CD14-positive monocyte (primary cell): ENCODE measurements around the gene ARSK. TPM values are rescaled to one million over a fixed set of nuclear protein-coding genes. Genes with fewer than 3 reads are reported as not detected.

ENCODE experiments used
- DNase-seq, 3 donors: peaks; one replicate each; pipeline ENCODE4 v3.0.0-alpha.2; 2011 to 2022
- H2AFZ ChIP-seq: 2 replicates; pipeline ENCODE4 v1.6.0; 2012; ENCODE audit warnings: mild to moderate bottlenecking, low read depth, low read length, inconsistent platforms; ENCODE audit not compliant: insufficient read depth, poor library complexity, severe bottlenecking
- H3K27ac ChIP-seq, 2 donors: 1 replicate in 1 of 2; 2 replicates in 1 of 2; pipeline ENCODE4 v1.5.1; 2012 to 2013; ENCODE audit warnings: low read length in 2 of 2, control low read depth in 1 of 2, inconsistent platforms in 1 of 2, low read depth in 1 of 2, mild to moderate bottlenecking in 1 of 2
- H3K27me3 ChIP-seq, 2 donors: one replicate each; pipeline versions ENCODE4 v1.6.0 to v1.6.1; 2011 to 2013; ENCODE audit warnings: low read length in 2 of 2; ENCODE audit not compliant: control insufficient read depth in 2 of 2, insufficient read depth in 2 of 2
- H3K36me3 ChIP-seq, 2 donors: replicated peaks in 1 of 2; 1 replicate in 1 of 2; 2 replicates in 1 of 2; pipeline versions ENCODE4 v1.5.1 to v1.6.1; 2012 to 2013; ENCODE audit warnings: low read length in 2 of 2, control low read depth in 1 of 2, inconsistent platforms in 1 of 2, mild to moderate bottlenecking in 1 of 2; ENCODE audit not compliant: insufficient read depth in 2 of 2, control insufficient read depth in 1 of 2
- H3K4me1 ChIP-seq, 2 donors: 1 replicate in 1 of 2; 2 replicates in 1 of 2; pipeline versions ENCODE4 v1.5.1 to v1.6.1; 2012 to 2013; ENCODE audit warnings: low read length in 2 of 2, control low read depth in 1 of 2, inconsistent platforms in 1 of 2, mild to moderate bottlenecking in 1 of 2, moderate library complexity in 1 of 2; ENCODE audit not compliant: insufficient read depth in 2 of 2, control insufficient read depth in 1 of 2
- H3K4me2 ChIP-seq: replicated peaks from 2 replicates; pipeline ENCODE3; 2012; ENCODE audit warnings: low read length, moderate library complexity, mild to moderate bottlenecking; ENCODE audit not compliant: poor library complexity, severe bottlenecking; ENCODE audit errors: extremely low read depth
- H3K4me3 ChIP-seq, 3 experiments: fragments of 200-600 bp in 1 of 3; sonication (generic) in 1 of 3; replicated peaks in 1 of 3; 1 replicate in 2 of 3; 2 replicates in 1 of 3; pipeline ENCODE4 v1.5.1; 2011 to 2013; ENCODE audit warnings: low read length in 3 of 3, mild to moderate bottlenecking in 3 of 3, control low read depth in 2 of 3, low read depth in 2 of 3, inconsistent platforms in 1 of 3, moderate library complexity in 1 of 3
- H3K79me2 ChIP-seq: 2 replicates; pipeline ENCODE4 v1.6.0; 2012; ENCODE audit warnings: mild to moderate bottlenecking, control low read depth, inconsistent platforms, low read length, moderate library complexity; ENCODE audit not compliant: insufficient read depth
- H3K9ac ChIP-seq: 2 replicates; pipeline ENCODE4 v1.6.0; 2017; ENCODE audit warnings: low read length, mild to moderate bottlenecking; ENCODE audit not compliant: insufficient read depth, poor library complexity, severe bottlenecking
- H3K9me3 ChIP-seq, 2 donors: replicated peaks in 1 of 2; 1 replicate in 1 of 2; 2 replicates in 1 of 2; pipeline versions ENCODE4 v1.5.1 to v1.6.1; 2012 to 2013; ENCODE audit warnings: low read length in 2 of 2, control low read depth in 1 of 2; ENCODE audit not compliant: control insufficient read depth in 1 of 2, insufficient read depth in 1 of 2
- H4K20me1 ChIP-seq: 2 replicates; pipeline ENCODE4 v1.6.0; 2012; ENCODE audit warnings: mild to moderate bottlenecking, low read length, control low read depth, moderate library complexity; ENCODE audit not compliant: insufficient read depth
- H3K27ac Mint-ChIP-seq, 7 donors: one replicate each; pipeline ENCODE4 v1.8.0; 2020; ENCODE audit warnings: mild to moderate bottlenecking in 7 of 7, mixed read lengths in 7 of 7, moderate library complexity in 6 of 7, inconsistent platforms in 2 of 7
- H3K27me3 Mint-ChIP-seq, 3 donors: one replicate each; pipeline ENCODE4 v1.8.0; 2021 to 2022; ENCODE audit warnings: low read depth in 3 of 3, mild to moderate bottlenecking in 3 of 3, mixed read lengths in 3 of 3, moderate library complexity in 3 of 3, inconsistent platforms in 1 of 3
- H3K36me3 Mint-ChIP-seq, 2 donors: one replicate each; pipeline ENCODE4 v1.8.0; 2020; ENCODE audit warnings: mixed read lengths in 2 of 2, inconsistent platforms in 1 of 2, mild to moderate bottlenecking in 1 of 2
- H3K4me1 Mint-ChIP-seq: one replicate; pipeline ENCODE4 v1.8.0; 2020; ENCODE audit warnings: mild to moderate bottlenecking, mixed read lengths
- H3K4me3 Mint-ChIP-seq, 2 donors: one replicate each; pipeline ENCODE4 v1.8.0; 2020; ENCODE audit warnings: mild to moderate bottlenecking in 2 of 2, mixed read lengths in 2 of 2, moderate library complexity in 1 of 2
- H3K9me3 Mint-ChIP-seq, 7 donors: one replicate each; pipeline ENCODE4 v1.8.0; 2020 to 2022; ENCODE audit warnings: mixed read lengths in 7 of 7, mild to moderate bottlenecking in 6 of 7, moderate library complexity in 6 of 7, inconsistent platforms in 2 of 7
- WGBS: methylation state at CpG from one replicate; pipeline ENCODE4 v1.1.5; 2013; ENCODE audit warnings: missing lambda C conversion rate; ENCODE audit not compliant: insufficient coverage; 5-methylcytosine and 5-hydroxymethylcytosine counted together
- intact Hi-C, 2 donors: fragments of 100-400 bp; cut with micrococcal nuclease; formaldehyde crosslinking; loops; one replicate each; pipeline versions ENCODE4 v1.15.0 to v1.15.1; 2023
- polyA plus RNA-seq, 3 donors: library from polyadenylated mRNA; depleted of rRNA in 1 of 3; unstranded in 2 of 3; stranded (reverse) in 1 of 3; fragments of 300-500 nt in 2 of 3; fragments of >200 nt in 1 of 3; fragmentation: Illumina TruSeq in 2 of 3; gene quantifications; 1 replicate in 2 of 3; 2 replicates in 1 of 3; pipeline ENCODE4 v1.2.3, GENCODE V29; 2012 to 2021
- TF ChIP-seq, protein P1 (sequence below): fragments of 200-600 bp; IDR thresholded peaks from one replicate; pipeline ENCODE4 v1.8.0; 2022; ENCODE audit warnings: antibody characterized with exemption, mild to moderate bottlenecking

Gene ARSK
- polyA plus RNA-seq, 3 donors: 0.67 to 1.3 (median 1.3) TPM

- no peaks in the 10 kb centered on the region for H3K36me3 Mint-ChIP-seq
- H3K27me3 Mint-ChIP-seq: peaks cover 0 to 4% (median 2%) of the 10 kb centered on the region in 3 donors
- Histone ChIP-seq H3K4me3 (no peak overlapping the region), H3K9me3 (peaks cover 0 to 3% of the 10 kb centered on the region in 2 donors), H3K79me2 (no peaks in the 10 kb centered on the region), H2AFZ (no peak overlapping the region), H3K4me1 (peaks cover 0 to 7% of the 10 kb centered on the region in 2 donors), H3K27me3 (no peaks in the 10 kb centered on the region), H3K27ac (no peak overlapping the region), H3K9ac (no peak overlapping the region), H3K36me3 (no peaks in the 10 kb centered on the region), H3K4me2 (no peak overlapping the region), H4K20me1 (no peaks in the 10 kb centered on the region)
- H3K9me3 Mint-ChIP-seq: peaks cover 0 to 9% (median 5%) of the 10 kb centered on the region in 7 donors
- H3K4me3 Mint-ChIP-seq: no peak overlapping the region
- no peak for DNase-seq
- intact Hi-C loops: no loop called here
- H3K27ac Mint-ChIP-seq: no peak overlapping the region
- H3K4me1 Mint-ChIP-seq: peaks cover 14% of the 10 kb centered on the region
- WGBS: 100% methylated on average over 1 of the region's 1 CpG
- TF ChIP-seq, protein P1, sequence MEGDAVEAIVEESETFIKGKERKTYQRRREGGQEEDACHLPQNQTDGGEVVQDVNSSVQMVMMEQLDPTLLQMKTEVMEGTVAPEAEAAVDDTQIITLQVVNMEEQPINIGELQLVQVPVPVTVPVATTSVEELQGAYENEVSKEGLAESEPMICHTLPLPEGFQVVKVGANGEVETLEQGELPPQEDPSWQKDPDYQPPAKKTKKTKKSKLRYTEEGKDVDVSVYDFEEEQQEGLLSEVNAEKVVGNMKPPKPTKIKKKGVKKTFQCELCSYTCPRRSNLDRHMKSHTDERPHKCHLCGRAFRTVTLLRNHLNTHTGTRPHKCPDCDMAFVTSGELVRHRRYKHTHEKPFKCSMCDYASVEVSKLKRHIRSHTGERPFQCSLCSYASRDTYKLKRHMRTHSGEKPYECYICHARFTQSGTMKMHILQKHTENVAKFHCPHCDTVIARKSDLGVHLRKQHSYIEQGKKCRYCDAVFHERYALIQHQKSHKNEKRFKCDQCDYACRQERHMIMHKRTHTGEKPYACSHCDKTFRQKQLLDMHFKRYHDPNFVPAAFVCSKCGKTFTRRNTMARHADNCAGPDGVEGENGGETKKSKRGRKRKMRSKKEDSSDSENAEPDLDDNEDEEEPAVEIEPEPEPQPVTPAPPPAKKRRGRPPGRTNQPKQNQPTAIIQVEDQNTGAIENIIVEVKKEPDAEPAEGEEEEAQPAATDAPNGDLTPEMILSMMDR: no peak
These were observed 74.0 kb downstream of the ARSK start for GRCh38 chr5:95628933-95629332.

- no peak overlapping the region for H3K4me2 ChIP-seq
- H3K9me3 ChIP-seq: peaks cover 0 to 3% of the 10 kb centered on the region in 2 donors
- no peak overlapping the region for H3K4me3 ChIP-seq
- Mint-ChIP-seq H3K36me3 (no peaks in the 10 kb centered on the region), H3K27me3 (peaks cover 2 to 4% (median 2%) of the 10 kb centered on the region in 3 donors), H3K27ac (no peak overlapping the region), H3K9me3 (peaks cover 0 to 9% (median 5%) of the 10 kb centered on the region in 7 donors), H3K4me3 (no peak overlapping the region), H3K4me1 (peaks cover 14% of the 10 kb centered on the region)
- H3K36me3 ChIP-seq: no peaks in the 10 kb centered on the region
- TF ChIP-seq, protein P1: no peak
- H3K79me2 ChIP-seq: no peaks in the 10 kb centered on the region
- WGBS: 89% methylated on average over 1 of the region's 5 CpGs
- no peak overlapping the region for H3K27ac ChIP-seq
- no peak overlapping the region for H3K9ac ChIP-seq
- H4K20me1 ChIP-seq: no peaks in the 10 kb centered on the region
- no peak overlapping the region for H2AFZ ChIP-seq
- H3K4me1 ChIP-seq: peaks cover 0 to 7% of the 10 kb centered on the region in 2 donors
- intact Hi-C loops: no loop called here
- DNase-seq: peak in 1 of 3 donors; percentile 11
- H3K27me3 ChIP-seq: no peaks in the 10 kb centered on the region
These were observed 75.6 kb downstream of the ARSK start for GRCh38 chr5:95630394-95630917.
